K562 (cell line): ENCODE results near the gene HOXB6. TPM values are rescaled to one million over a fixed set of nuclear protein-coding genes. Genes with fewer than 3 reads are reported as not detected.

Experiments used
- C11orf30 ChIP-seq: fragments of 450-650 bp; IDR thresholded peaks from 2 replicates; pipeline ENCODE4 v1.6.1; 2016; ENCODE audit warnings: low read depth, mild to moderate bottlenecking
- EHMT2 ChIP-seq: fragments of 450-650 bp; IDR thresholded peaks from 2 replicates; pipeline ENCODE4 v1.6.1; 2018; ENCODE audit warnings: antibody characterized with exemption
- HDAC2 ChIP-seq: fragments of 450-650 bp; IDR thresholded peaks from 2 replicates; pipeline ENCODE4 v1.6.1; 2016; ENCODE audit warnings: mild to moderate bottlenecking
- KLF16 ChIP-seq: IDR thresholded peaks from 2 replicates; pipeline ENCODE4 v1.6.1; 2016; ENCODE audit warnings: antibody characterized with exemption
- NCOA6 ChIP-seq: fragments of 450-650 bp; IDR thresholded peaks from 2 replicates; pipeline ENCODE4 v1.6.1; 2017; ENCODE audit warnings: mild to moderate bottlenecking
- NFRKB ChIP-seq: fragments of 450-650 bp; IDR thresholded peaks from 2 replicates; pipeline ENCODE4 v1.6.1; 2016; ENCODE audit warnings: low read depth
- PRPF4 ChIP-seq: fragments of 200-400 bp; formaldehyde crosslinking; IDR thresholded peaks from one replicate; pipeline ENCODE4 v1.6.1; 2017; ENCODE audit warnings: low read length, low read depth, mild to moderate bottlenecking; ENCODE audit not compliant: insufficient read depth, poor library complexity, severe bottlenecking
- SP2 ChIP-seq: IDR thresholded peaks from 2 replicates; pipeline ENCODE4 v1.6.1; 2011; ENCODE audit warnings: mild to moderate bottlenecking, low read depth, low read length, moderate library complexity; ENCODE audit not compliant: poor library complexity, severe bottlenecking; ENCODE audit errors: extremely low read depth
- ZNF140 ChIP-seq: fragments of 250-450 bp; sonication (Bioruptor Pico); IDR thresholded peaks from 2 replicates; pipeline ENCODE4 v1.8.0; 2021; ENCODE audit warnings: moderate library complexity, mild to moderate bottlenecking, inconsistent platforms
- ZNF445 ChIP-seq: fragments of 250-450 bp; sonication (Bioruptor Pico); IDR thresholded peaks from 2 replicates; pipeline ENCODE4 v1.4.0; 2020; ENCODE audit warnings: low read depth, mild to moderate bottlenecking, moderate library complexity
- ZNF561 ChIP-seq: fragments of 450-650 bp; formaldehyde crosslinking; conservative IDR thresholded peaks from 2 replicates; pipeline ENCODE4 v1.4.0; 2020; ENCODE audit warnings: mild to moderate bottlenecking, moderate library complexity
- polyA plus RNA-seq, 8 experiments: library from polyadenylated mRNA; depleted of rRNA in 4 of 8; stranded (reverse) in 5 of 8; unstranded in 3 of 8; fragments of >200 nt; fragmentation: Nextera tagmentation in 2 of 8; fragmentation: Illumina TruSeq in 1 of 8; extraction: Ambion mirVana in 2 of 8; extraction: Trizol in 1 of 8; gene quantifications; 2 replicates each; pipeline versions ENCODE4 v1.2.1 to v1.2.3, GENCODE V29; 2011 to 2014; ENCODE audit warnings: inconsistent platforms in 1 of 8, missing spikeins in 1 of 8
- total RNA-seq, 7 experiments: library from RNA; depleted of rRNA in 6 of 7; stranded (reverse); fragments of >200 nt in 6 of 7; fragmentation: Illumina TruSeq in 2 of 7; extraction: Trizol in 2 of 7; gene quantifications; 2 replicates each; pipeline versions ENCODE4 v1.2.1 to v1.2.3, GENCODE V29; 2011 to 2021; ENCODE audit warnings: low replicate concordance in 1 of 7
- TF ChIP-seq, protein P1 (sequence below): fragments of 450-650 bp; IDR thresholded peaks from 2 replicates; pipeline ENCODE4 v1.6.1; 2016; ENCODE audit warnings: mild to moderate bottlenecking
- TF ChIP-seq, protein P2 (sequence below): fragments of 250-450 bp; sonication (Bioruptor Pico); IDR thresholded peaks from 2 replicates; pipeline ENCODE4 v1.5.0; 2021; ENCODE audit warnings: mild to moderate bottlenecking, borderline replicate concordance
- TF ChIP-seq, protein P3 (sequence below), 3 experiments: fragments of 200-800 bp in 1 of 3; sonication (Bioruptor generic) in 1 of 3; sonication (generic) in 1 of 3; formaldehyde crosslinking in 1 of 3; IDR thresholded peaks; 2 replicates each; pipeline versions ENCODE4 v1.6.1 to v1.8.0; 2016 to 2022; ENCODE audit warnings: mild to moderate bottlenecking in 2 of 3, missing compliant biosample characterization in 2 of 3, missing genetic modification characterization in 2 of 3, missing genetic modification reagents in 1 of 3
- TF ChIP-seq, protein P4 (sequence below): fragments of 250-450 bp; sonication (Bioruptor Pico); IDR thresholded peaks from 2 replicates; pipeline ENCODE4 v1.8.0; 2022; ENCODE audit warnings: moderate library complexity, mild to moderate bottlenecking, inconsistent platforms
- TF ChIP-seq, protein P5 (sequence below): IDR thresholded peaks from 2 replicates; pipeline ENCODE4 v1.6.1; 2012; ENCODE audit warnings: low read depth, low read length, improper control_type of control experiment, borderline replicate concordance
- TF ChIP-seq, protein P6 (sequence below), 2 experiments: fragments of 450-650 bp; IDR thresholded peaks; 2 replicates each; pipeline ENCODE4 v1.6.1; 2016

HOXB6 gene
- total and polyA plus RNA-seq, 9 of the 15 experiments (the other 6 are each of a cell fraction or from before 2014, with no cell fraction given): 1.2 to 14.8 (median 4.9) TPM

DNA sequence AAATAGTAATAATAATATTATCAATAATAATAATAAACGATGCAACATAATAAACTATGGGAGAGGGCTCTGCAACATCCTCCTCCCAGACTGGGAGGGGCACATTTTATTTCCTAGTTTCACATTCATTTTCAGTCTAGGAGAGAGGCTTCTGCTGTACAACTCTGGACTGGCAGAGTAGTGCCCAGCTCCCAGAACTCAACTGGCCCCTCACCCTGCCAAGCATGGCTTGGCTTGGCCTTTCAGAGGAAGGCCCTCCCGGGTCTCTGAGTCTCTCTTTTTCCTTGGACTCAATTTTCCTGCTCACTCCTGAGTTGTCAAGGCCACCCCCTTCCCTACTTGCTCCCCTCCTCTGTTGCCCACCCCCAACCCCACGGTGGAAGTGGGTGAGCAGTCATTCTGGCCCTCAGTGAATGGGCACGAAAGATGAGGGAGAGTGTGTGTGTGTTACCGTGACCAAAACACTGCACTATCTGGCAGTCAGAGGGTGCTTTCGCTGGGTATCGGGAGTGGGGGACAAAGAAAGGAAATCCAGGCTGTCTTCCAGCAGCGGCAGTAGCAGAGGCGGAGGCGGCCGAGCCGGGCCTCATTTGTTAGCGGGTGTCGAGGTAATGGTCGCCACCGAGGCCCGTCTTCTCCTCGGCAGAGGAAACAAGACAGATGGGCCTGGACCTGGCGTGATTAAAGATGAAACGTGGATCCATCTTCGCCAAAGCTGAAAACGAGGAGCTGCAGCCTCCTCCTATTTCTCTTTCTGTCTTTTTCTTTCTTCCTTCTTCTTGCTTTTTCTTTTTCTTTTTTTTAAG is 28.9 kb downstream of the HOXB6 start (continued):
- TF ChIP-seq, protein P1, sequence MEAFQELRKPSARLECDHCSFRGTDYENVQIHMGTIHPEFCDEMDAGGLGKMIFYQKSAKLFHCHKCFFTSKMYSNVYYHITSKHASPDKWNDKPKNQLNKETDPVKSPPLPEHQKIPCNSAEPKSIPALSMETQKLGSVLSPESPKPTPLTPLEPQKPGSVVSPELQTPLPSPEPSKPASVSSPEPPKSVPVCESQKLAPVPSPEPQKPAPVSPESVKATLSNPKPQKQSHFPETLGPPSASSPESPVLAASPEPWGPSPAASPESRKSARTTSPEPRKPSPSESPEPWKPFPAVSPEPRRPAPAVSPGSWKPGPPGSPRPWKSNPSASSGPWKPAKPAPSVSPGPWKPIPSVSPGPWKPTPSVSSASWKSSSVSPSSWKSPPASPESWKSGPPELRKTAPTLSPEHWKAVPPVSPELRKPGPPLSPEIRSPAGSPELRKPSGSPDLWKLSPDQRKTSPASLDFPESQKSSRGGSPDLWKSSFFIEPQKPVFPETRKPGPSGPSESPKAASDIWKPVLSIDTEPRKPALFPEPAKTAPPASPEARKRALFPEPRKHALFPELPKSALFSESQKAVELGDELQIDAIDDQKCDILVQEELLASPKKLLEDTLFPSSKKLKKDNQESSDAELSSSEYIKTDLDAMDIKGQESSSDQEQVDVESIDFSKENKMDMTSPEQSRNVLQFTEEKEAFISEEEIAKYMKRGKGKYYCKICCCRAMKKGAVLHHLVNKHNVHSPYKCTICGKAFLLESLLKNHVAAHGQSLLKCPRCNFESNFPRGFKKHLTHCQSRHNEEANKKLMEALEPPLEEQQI: no peak
- TF ChIP-seq ZNF445 (CRISPR knock-in tag) (no peak), KLF16 (no peak), NCOA6 (no peak), NFRKB (0 out of 2 replicates have a peak, but pooled peaks have one; percentile 39), SP2 (no peak), HDAC2 (no peak), ZNF561 (CRISPR knock-in tag) (no peak), PRPF4 (no peak), C11orf30 (no peak), ZNF140 (CRISPR knock-in tag) (no peak), EHMT2 (no peak)
- TF ChIP-seq, protein P2, sequence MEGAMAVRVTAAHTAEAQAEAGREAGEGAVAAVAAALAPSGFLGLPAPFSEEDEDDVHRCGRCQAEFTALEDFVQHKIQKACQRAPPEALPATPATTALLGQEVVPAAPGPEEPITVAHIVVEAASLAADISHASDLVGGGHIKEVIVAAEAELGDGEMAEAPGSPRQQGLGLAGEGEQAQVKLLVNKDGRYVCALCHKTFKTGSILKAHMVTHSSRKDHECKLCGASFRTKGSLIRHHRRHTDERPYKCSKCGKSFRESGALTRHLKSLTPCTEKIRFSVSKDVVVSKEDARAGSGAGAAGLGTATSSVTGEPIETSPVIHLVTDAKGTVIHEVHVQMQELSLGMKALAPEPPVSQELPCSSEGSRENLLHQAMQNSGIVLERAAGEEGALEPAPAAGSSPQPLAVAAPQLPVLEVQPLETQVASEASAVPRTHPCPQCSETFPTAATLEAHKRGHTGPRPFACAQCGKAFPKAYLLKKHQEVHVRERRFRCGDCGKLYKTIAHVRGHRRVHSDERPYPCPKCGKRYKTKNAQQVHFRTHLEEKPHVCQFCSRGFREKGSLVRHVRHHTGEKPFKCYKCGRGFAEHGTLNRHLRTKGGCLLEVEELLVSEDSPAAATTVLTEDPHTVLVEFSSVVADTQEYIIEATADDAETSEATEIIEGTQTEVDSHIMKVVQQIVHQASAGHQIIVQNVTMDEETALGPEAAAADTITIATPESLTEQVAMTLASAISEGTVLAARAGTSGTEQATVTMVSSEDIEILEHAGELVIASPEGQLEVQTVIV (CRISPR knock-in tag): no peak
- TF ChIP-seq, protein P3, sequence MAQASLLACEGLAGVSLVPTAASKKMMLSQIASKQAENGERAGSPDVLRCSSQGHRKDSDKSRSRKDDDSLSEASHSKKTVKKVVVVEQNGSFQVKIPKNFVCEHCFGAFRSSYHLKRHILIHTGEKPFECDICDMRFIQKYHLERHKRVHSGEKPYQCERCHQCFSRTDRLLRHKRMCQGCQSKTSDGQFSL (CRISPR knock-in tag; IDR thresholded peaks at IDR 0.05): no peak
- TF ChIP-seq, protein P3 (tag; IDR thresholded peaks at IDR 0.05): peak in 1 of 2 experiments; percentile 54; a peak in 2 of 4 replicates
- TF ChIP-seq, protein P4, sequence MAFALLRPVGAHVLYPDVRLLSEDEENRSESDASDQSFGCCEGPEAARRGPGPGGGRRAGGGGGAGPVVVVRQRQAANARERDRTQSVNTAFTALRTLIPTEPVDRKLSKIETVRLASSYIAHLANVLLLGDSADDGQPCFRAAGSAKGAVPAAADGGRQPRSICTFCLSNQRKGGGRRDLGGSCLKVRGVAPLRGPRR: no peak
- TF ChIP-seq, protein P5, sequence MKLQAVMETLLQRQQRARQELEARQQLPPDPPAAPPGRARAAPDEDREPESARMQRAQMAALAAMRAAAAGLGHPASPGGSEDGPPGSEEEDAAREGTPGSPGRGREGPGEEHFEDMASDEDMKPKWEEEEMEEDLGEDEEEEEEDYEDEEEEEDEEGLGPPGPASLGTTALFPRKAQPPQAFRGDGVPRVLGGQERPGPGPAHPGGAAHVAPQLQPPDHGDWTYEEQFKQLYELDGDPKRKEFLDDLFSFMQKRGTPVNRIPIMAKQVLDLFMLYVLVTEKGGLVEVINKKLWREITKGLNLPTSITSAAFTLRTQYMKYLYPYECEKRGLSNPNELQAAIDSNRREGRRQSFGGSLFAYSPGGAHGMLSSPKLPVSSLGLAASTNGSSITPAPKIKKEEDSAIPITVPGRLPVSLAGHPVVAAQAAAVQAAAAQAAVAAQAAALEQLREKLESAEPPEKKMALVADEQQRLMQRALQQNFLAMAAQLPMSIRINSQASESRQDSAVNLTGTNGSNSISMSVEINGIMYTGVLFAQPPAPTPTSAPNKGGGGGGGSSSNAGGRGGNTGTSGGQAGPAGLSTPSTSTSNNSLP: no peak
- TF ChIP-seq, protein P6, sequence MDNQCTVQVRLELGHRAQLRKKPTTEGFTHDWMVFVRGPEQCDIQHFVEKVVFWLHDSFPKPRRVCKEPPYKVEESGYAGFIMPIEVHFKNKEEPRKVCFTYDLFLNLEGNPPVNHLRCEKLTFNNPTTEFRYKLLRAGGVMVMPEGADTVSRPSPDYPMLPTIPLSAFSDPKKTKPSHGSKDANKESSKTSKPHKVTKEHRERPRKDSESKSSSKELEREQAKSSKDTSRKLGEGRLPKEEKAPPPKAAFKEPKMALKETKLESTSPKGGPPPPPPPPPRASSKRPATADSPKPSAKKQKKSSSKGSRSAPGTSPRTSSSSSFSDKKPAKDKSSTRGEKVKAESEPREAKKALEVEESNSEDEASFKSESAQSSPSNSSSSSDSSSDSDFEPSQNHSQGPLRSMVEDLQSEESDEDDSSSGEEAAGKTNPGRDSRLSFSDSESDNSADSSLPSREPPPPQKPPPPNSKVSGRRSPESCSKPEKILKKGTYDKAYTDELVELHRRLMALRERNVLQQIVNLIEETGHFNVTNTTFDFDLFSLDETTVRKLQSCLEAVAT (IDR thresholded peaks at IDR 0.05): peak; percentile 39 to 79; a peak in 1 of 4 replicates
